Endothelial cell of umbilical vein (primary cell): ENCODE results near the gene NBEAL2. TPM values are rescaled to one million over a fixed set of nuclear protein-coding genes. Genes with fewer than 3 reads are reported as not detected.
A peak's percentile ranks its signal among the peaks of the same experiment; 100 is the strongest.

Experiments
- BruUV-seq: library from RNA; stranded (reverse); fragments of 400-500 nt; replicated peaks from 2 replicates; lab custom pipeline; 2021; lab: Mats Ljungman, UMichigan
- CTCF ChIA-PET: fragments of 300-600, 350-600 bp; sonication (Branson Sonifier 250); formaldehyde crosslinking; loops from one replicate; lab custom pipeline; 2021; ENCODE audit warnings: antibody characterized with exemption, inconsistent platforms; lab: Charles Lee
- POLR2A ChIA-PET: fragments of 300-600, 350-600 bp; sonication (Branson Sonifier 250); formaldehyde crosslinking; loops from one replicate; lab custom pipeline; 2021; ENCODE audit warnings: antibody characterized with exemption, inconsistent platforms; lab: Charles Lee
- DNase-seq: peaks from one replicate; pipeline ENCODE4 v3.0.0-alpha.2; 2011; ENCODE audit warnings: low read depth, low spot score
- FAIRE-seq: peaks from 2 replicates; lab custom pipeline; 2011; peaks lifted over from hg19 to GRCh38; lab: Jason Lieb, UNC
- H2AFZ ChIP-seq: 2 replicates; pipeline ENCODE4 v1.6.0; 2012; ENCODE audit warnings: low read depth, low read length, control low read depth, inconsistent platforms
- H3K27ac ChIP-seq: 2 replicates; pipeline ENCODE4 v1.5.1; 2011; ENCODE audit warnings: low read depth, mild to moderate bottlenecking, control low read depth, low read length, moderate library complexity; ENCODE audit not compliant: insufficient read depth
- H3K27me3 ChIP-seq, 2 experiments: 2 replicates each; pipeline versions ENCODE4 v1.6.0 to v1.6.1; 2011; ENCODE audit warnings: low read length in 2 of 2, mixed read lengths in 1 of 2; ENCODE audit not compliant: control insufficient read depth in 2 of 2, insufficient read depth in 2 of 2
- H3K36me3 ChIP-seq, 2 experiments: 2 replicates in 1 of 2; 3 replicates in 1 of 2; pipeline ENCODE4 v1.5.1; 2011; ENCODE audit warnings: low read length in 2 of 2, mild to moderate bottlenecking in 1 of 2, moderate library complexity in 1 of 2; ENCODE audit not compliant: control insufficient read depth in 2 of 2, insufficient read depth in 2 of 2; ENCODE audit errors: extremely low read depth in 1 of 2
- H3K4me1 ChIP-seq: 3 replicates; pipeline ENCODE4 v1.5.1; 2011; ENCODE audit warnings: mild to moderate bottlenecking, low read length; ENCODE audit not compliant: control insufficient read depth, insufficient read depth; ENCODE audit errors: extremely low read depth
- H3K4me2 ChIP-seq: 2 replicates; pipeline ENCODE4 v1.6.1; 2011; ENCODE audit warnings: low read length, control low read depth, mixed read lengths; ENCODE audit not compliant: insufficient read depth
- H3K4me3 ChIP-seq, 3 experiments: fragments of 200-600 bp in 1 of 3; sonication (generic), shearing (Covaris generic) in 1 of 3; replicated peaks in 1 of 3; 2 replicates each; pipeline ENCODE4 v1.5.1; 2011 to 2016; ENCODE audit warnings: control low read depth in 3 of 3, low read length in 3 of 3, mild to moderate bottlenecking in 2 of 3, inconsistent platforms in 1 of 3, low read depth in 1 of 3, moderate library complexity in 1 of 3; ENCODE audit not compliant: insufficient read depth in 1 of 3
- H3K79me2 ChIP-seq: 2 replicates; pipeline ENCODE4 v1.6.0; 2012; ENCODE audit warnings: low read length, inconsistent platforms; ENCODE audit not compliant: control insufficient read depth, insufficient read depth
- H3K9ac ChIP-seq: replicated peaks from 2 replicates; pipeline ENCODE3; 2011; ENCODE audit warnings: low read length, control low read depth; ENCODE audit not compliant: insufficient read depth; ENCODE audit errors: extremely low read depth
- H3K9me1 ChIP-seq: replicated peaks from 3 replicates; pipeline ENCODE4 v1.6.0; 2011; ENCODE audit warnings: mild to moderate bottlenecking, low read length; ENCODE audit not compliant: control insufficient read depth, insufficient read depth; ENCODE audit errors: extremely low read depth
- H3K9me3 ChIP-seq: replicated peaks from 2 replicates; pipeline ENCODE4 v1.5.1; 2012; ENCODE audit warnings: low read length, inconsistent platforms; ENCODE audit not compliant: control insufficient read depth, insufficient read depth
- H4K20me1 ChIP-seq: replicated peaks from 2 replicates; pipeline ENCODE3; 2011; ENCODE audit warnings: mild to moderate bottlenecking, low read length; ENCODE audit not compliant: control insufficient read depth, insufficient read depth; ENCODE audit errors: extremely low read depth
- MYC ChIP-seq: IDR thresholded peaks from one replicate; pipeline ENCODE4 v1.6.1; 2011; ENCODE audit warnings: mild to moderate bottlenecking, low read depth, low read length
- dilution Hi-C: fragments of 300-500 bp; cut with MboI; formaldehyde crosslinking; loops from one replicate; pipeline ENCODE4 v1.15.0; 2019; ENCODE audit warnings: low sequenced_read_pairs; ENCODE audit not compliant: extremely low pct_ligation_motif_present
- intact Hi-C: fragments of 100-400 bp; cut with micrococcal nuclease; formaldehyde crosslinking; loops from one replicate; pipeline ENCODE4 v1.10.0; 2022
- polyA plus RNA-seq, 4 experiments: library from polyadenylated mRNA; depleted of rRNA in 3 of 4; stranded (reverse) in 3 of 4; unstranded in 1 of 4; fragments of >200 nt; gene quantifications; 2 replicates each; pipeline versions ENCODE4 v1.2.1 to v1.2.3, GENCODE V29; 2011 to 2012; ENCODE audit warnings: missing spikeins in 1 of 4
- total RNA-seq: library from RNA; stranded (reverse); gene quantifications from 2 replicates; pipeline ENCODE4 v1.2.3, GENCODE V29; 2021
- TF ChIP-seq, protein P1 (sequence below), 2 donors: IDR thresholded peaks; 1 replicate in 1 of 2; 2 replicates in 1 of 2; pipeline ENCODE4 v1.5.1; 2011; ENCODE audit warnings: low read length in 2 of 2, mild to moderate bottlenecking in 2 of 2, moderate library complexity in 2 of 2, control low read depth in 1 of 2, inconsistent platforms in 1 of 2, low read depth in 1 of 2; ENCODE audit not compliant: insufficient read depth in 1 of 2; ENCODE audit errors: extremely low read depth in 1 of 2
- TF ChIP-seq, protein P2 (sequence below): IDR thresholded peaks from 2 replicates; pipeline ENCODE4 v1.6.1; 2011; ENCODE audit not compliant: insufficient read depth, insufficient read length

The NBEAL2 gene
- total and polyA plus RNA-seq, 2 donors (not counting 3 experiments of a cell fraction or from before 2014, with no cell fraction given), result 48.0 to 84.7 TPM

DNA sequence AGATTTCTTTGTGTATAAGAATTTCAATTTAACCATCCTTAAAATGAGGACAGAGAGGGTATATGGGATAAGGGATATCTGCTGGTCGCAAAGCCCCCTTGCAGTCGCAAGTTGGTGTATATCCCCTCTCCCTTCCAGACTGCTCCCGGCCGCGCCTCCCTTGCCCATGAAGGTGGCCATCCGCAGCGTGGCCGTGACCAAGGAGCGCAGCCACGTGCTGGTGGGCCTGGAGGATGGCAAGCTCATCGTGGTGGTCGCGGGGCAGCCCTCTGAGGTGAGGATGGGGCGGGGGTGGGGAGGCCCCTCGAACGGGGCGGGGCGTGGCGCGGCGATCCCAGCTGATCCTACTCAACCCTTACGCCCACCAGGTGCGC lies 29.4 kb downstream of the NBEAL2 start:
- CTCF ChIA-PET, result interaction anchor here (0.5 to 2.0 kb wide), 5 partner anchors 15 to 363 kb away, joined by 3 to 7 read pairs (median 3); no protein-coding TSS in a partner anchor

More for the DNA sequence above, 29.4 kb downstream of the NBEAL2 start:
- H3K4me2 ChIP-seq, result peak overlapping the region; percentile 68
- no peaks in the 10 kb centered on the region for H3K9me3 ChIP-seq
- H3K27me3 ChIP-seq, result no peaks in the 10 kb centered on the region
- peaks cover 6% of the 10 kb centered on the region for H3K4me1 ChIP-seq
- intact Hi-C loops (loop anchor here (2.0 kb wide), 2 partner anchors 30 to 316 kb away; partner anchors contain the start of gene NBEAL2), dilution Hi-C loops (no loop called here)
- BruUV-seq, result no TSS peak
- no peaks in the 10 kb centered on the region for H3K79me2 ChIP-seq
- peak overlapping the region; percentile 54 for H2AFZ ChIP-seq
- H3K4me3 ChIP-seq, result peak overlapping the region in 1 of 3 experiments; percentile 56
- TF ChIP-seq, protein P1, sequence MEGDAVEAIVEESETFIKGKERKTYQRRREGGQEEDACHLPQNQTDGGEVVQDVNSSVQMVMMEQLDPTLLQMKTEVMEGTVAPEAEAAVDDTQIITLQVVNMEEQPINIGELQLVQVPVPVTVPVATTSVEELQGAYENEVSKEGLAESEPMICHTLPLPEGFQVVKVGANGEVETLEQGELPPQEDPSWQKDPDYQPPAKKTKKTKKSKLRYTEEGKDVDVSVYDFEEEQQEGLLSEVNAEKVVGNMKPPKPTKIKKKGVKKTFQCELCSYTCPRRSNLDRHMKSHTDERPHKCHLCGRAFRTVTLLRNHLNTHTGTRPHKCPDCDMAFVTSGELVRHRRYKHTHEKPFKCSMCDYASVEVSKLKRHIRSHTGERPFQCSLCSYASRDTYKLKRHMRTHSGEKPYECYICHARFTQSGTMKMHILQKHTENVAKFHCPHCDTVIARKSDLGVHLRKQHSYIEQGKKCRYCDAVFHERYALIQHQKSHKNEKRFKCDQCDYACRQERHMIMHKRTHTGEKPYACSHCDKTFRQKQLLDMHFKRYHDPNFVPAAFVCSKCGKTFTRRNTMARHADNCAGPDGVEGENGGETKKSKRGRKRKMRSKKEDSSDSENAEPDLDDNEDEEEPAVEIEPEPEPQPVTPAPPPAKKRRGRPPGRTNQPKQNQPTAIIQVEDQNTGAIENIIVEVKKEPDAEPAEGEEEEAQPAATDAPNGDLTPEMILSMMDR (IDR thresholded peaks at IDR 0.05; ENCODE audit: extremely low read depth in 1 of 2, insufficient read depth in 1 of 2, low read depth in 1 of 2, low read length in 2 of 2), result no peak
- TF ChIP-seq MYC, result no peak
- TF ChIP-seq, protein P2, sequence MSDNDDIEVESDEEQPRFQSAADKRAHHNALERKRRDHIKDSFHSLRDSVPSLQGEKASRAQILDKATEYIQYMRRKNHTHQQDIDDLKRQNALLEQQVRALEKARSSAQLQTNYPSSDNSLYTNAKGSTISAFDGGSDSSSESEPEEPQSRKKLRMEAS, result no peak
- no peaks in the 10 kb centered on the region for H4K20me1 ChIP-seq
- H3K27ac ChIP-seq, result no peak overlapping the region
- no peak for FAIRE-seq
- H3K9me1 ChIP-seq, result no peaks in the 10 kb centered on the region
- no peak for DNase-seq
- POLR2A ChIA-PET, result interaction anchor here (0.6 kb wide), 1 partner anchor 9 kb away, joined by 3 read pairs; no protein-coding TSS in a partner anchor
- H3K36me3 ChIP-seq, result peaks cover 0 to 19% of the 10 kb centered on the region in 2 experiments
- H3K9ac ChIP-seq, result no peak overlapping the region
